HepG2 (cell line): ENCODE measurements around the gene SERPINF2. TPM values are rescaled to one million over a fixed set of nuclear protein-coding genes. Genes with fewer than 3 reads are reported as not detected.

Source experiments
- ARNT2 ChIP-seq: sonication (generic); formaldehyde crosslinking; IDR thresholded peaks from 2 replicates; pipeline ENCODE4 v1.8.0; 2022; ENCODE audit warnings: mild to moderate bottlenecking, low read depth, missing genetic modification reagents, moderate library complexity
- CBX2 ChIP-seq, 2 experiments: fragments of 200-600 bp in 1 of 2; sonication (generic); formaldehyde crosslinking in 1 of 2; IDR thresholded peaks; 2 replicates each; pipeline versions ENCODE4 v1.7.0 to v1.8.1; 2018 to 2022; ENCODE audit warnings: low read depth in 2 of 2, low read length in 1 of 2, mild to moderate bottlenecking in 1 of 2, missing genetic modification reagents in 1 of 2
- CCDC6 ChIP-seq: sonication (generic); formaldehyde crosslinking; IDR thresholded peaks from 2 replicates; pipeline ENCODE4 v1.8.1; 2022; ENCODE audit warnings: mild to moderate bottlenecking, missing genetic modification reagents, moderate library complexity
- EHMT2 ChIP-seq: fragments of 200-600 bp; sonication (generic); IDR thresholded peaks from 2 replicates; pipeline ENCODE4 v1.7.0; 2017; ENCODE audit warnings: antibody characterized with exemption, low read depth, low read length, borderline replicate concordance
- HOMEZ ChIP-seq: IDR thresholded peaks from 2 replicates; pipeline ENCODE4 v1.6.1; 2016; ENCODE audit warnings: low read depth
- JDP2 ChIP-seq: sonication (generic); formaldehyde crosslinking; IDR thresholded peaks from 2 replicates; pipeline ENCODE4 v1.8.1; 2022; ENCODE audit warnings: missing genetic modification reagents, borderline replicate concordance
- KAT7 ChIP-seq: IDR thresholded peaks from 2 replicates; pipeline ENCODE4 v1.6.1; 2018; ENCODE audit warnings: borderline replicate concordance, missing compliant biosample characterization
- KDM1A ChIP-seq: IDR thresholded peaks from 2 replicates; pipeline ENCODE4 v1.6.1; 2016; ENCODE audit warnings: missing compliant biosample characterization
- KLF6 ChIP-seq: IDR thresholded peaks from 2 replicates; pipeline ENCODE4 v1.8.0; 2016; ENCODE audit warnings: missing biosample characterization, missing genetic modification reagents
- NKX3-1 ChIP-seq: sonication (generic); formaldehyde crosslinking; IDR thresholded peaks from 2 replicates; pipeline ENCODE4 v1.5.0; 2020; ENCODE audit warnings: missing genetic modification reagents
- POLR2A ChIP-seq, 2 experiments: IDR thresholded peaks; 2 replicates each; pipeline ENCODE4 v1.6.1; 2011; ENCODE audit warnings: low read depth in 2 of 2, low read length in 2 of 2, mild to moderate bottlenecking in 1 of 2, moderate library complexity in 1 of 2; ENCODE audit not compliant: insufficient read depth in 1 of 2
- SMAD9 ChIP-seq: sonication (generic); formaldehyde crosslinking; IDR thresholded peaks from 2 replicates; pipeline ENCODE4 v1.5.1; 2020; ENCODE audit warnings: mild to moderate bottlenecking, missing genetic modification reagents
- ZKSCAN8 ChIP-seq: IDR thresholded peaks from 2 replicates; pipeline ENCODE4 v1.6.1; 2016; ENCODE audit warnings: borderline replicate concordance, missing genetic modification reagents, missing compliant biosample characterization
- ZNF260 ChIP-seq: sonication (generic); formaldehyde crosslinking; IDR thresholded peaks from 2 replicates; pipeline ENCODE4 v1.4.0; 2020; ENCODE audit warnings: missing genetic modification reagents, low read depth, mild to moderate bottlenecking, borderline replicate concordance
- ZNF292 ChIP-seq: sonication (generic); formaldehyde crosslinking; IDR thresholded peaks from 2 replicates; pipeline ENCODE4 v1.8.1; 2022; ENCODE audit warnings: mild to moderate bottlenecking, low read depth, missing genetic modification reagents, borderline replicate concordance
- ZNF652 ChIP-seq: IDR thresholded peaks from 2 replicates; pipeline ENCODE4 v1.6.1; 2016; ENCODE audit warnings: low read depth, borderline replicate concordance
- ZNF691 ChIP-seq: sonication (generic); formaldehyde crosslinking; IDR thresholded peaks from 2 replicates; pipeline ENCODE4 v1.4.0; 2020; ENCODE audit warnings: missing genetic modification reagents, low read depth, mild to moderate bottlenecking, borderline replicate concordance
- ZNF883 ChIP-seq: sonication (generic); formaldehyde crosslinking; IDR thresholded peaks from 2 replicates; pipeline ENCODE4 v1.5.1; 2020; ENCODE audit warnings: mild to moderate bottlenecking, missing genetic modification reagents; ENCODE audit errors: not compliant biosample characterization
- polyA plus RNA-seq, 8 experiments: library from polyadenylated mRNA; depleted of rRNA in 3 of 8; stranded (reverse) in 7 of 8; unstranded in 1 of 8; fragments of >200 nt; fragmentation: Illumina TruSeq in 4 of 8; extraction: Trizol in 4 of 8; gene quantifications; 2 replicates each; pipeline versions ENCODE4 v1.2.1 to v1.2.3, GENCODE V29; 2011 to 2016; ENCODE audit warnings: low read depth in 4 of 8, missing spikeins in 1 of 8, mixed read lengths in 1 of 8; ENCODE audit not compliant: insufficient read depth in 1 of 8
- total RNA-seq, 5 experiments: library from RNA; depleted of rRNA; stranded (reverse); fragments of >200 nt; fragmentation: Illumina TruSeq; extraction: Trizol; gene quantifications; 2 replicates each; pipeline ENCODE4 v1.2.3, GENCODE V29; 2016; ENCODE audit warnings: low read depth in 1 of 5
- TF ChIP-seq, protein P1 (sequence below): sonication (generic); formaldehyde crosslinking; IDR thresholded peaks from 2 replicates; pipeline ENCODE4 v1.5.1; 2020; ENCODE audit warnings: missing genetic modification reagents, mild to moderate bottlenecking, borderline replicate concordance
- TF ChIP-seq, protein P2 (sequence below): sonication (generic); formaldehyde crosslinking; IDR thresholded peaks from 2 replicates; pipeline ENCODE4 v1.9.0; 2022; ENCODE audit warnings: low read depth, missing genetic modification reagents
- TF ChIP-seq, protein P3 (sequence below): sonication (generic); formaldehyde crosslinking; IDR thresholded peaks from 2 replicates; pipeline ENCODE4 v1.4.0; 2020; ENCODE audit warnings: missing genetic modification reagents

SERPINF2 gene
- total and polyA plus RNA-seq, 2 of the 13 experiments (the other 11 are each of a cell fraction or from before 2014, with no cell fraction given) = 309 to 548 TPM

- TF ChIP-seq ZNF260 (CRISPR knock-in tag) (no peak), KLF6 (CRISPR knock-in tag) (no peak), ZNF691 (CRISPR knock-in tag) (peak; percentile 68; the same call in 1 of the 2 replicates), ZNF652 (CRISPR knock-in tag) (no peak), ZNF292 (no peak), ARNT2 (CRISPR knock-in tag) (0 out of 2 replicates have a peak, but pooled peaks have one; percentile 65), NKX3-1 (CRISPR knock-in tag) (no peak), EHMT2 (no peak), KAT7 (CRISPR knock-in tag) (no peak), CBX2 (IDR thresholded peaks at IDR 0.05; ENCODE audit: low read depth, low read length) (no peak), CBX2 (CRISPR knock-in tag; IDR thresholded peaks at IDR 0.05; ENCODE audit: low read depth) (no peak), KDM1A (CRISPR knock-in tag) (no peak), POLR2A (IDR thresholded peaks at IDR 0.05; ENCODE audit: insufficient read depth in 1 of 2, low read depth in 2 of 2, low read length in 2 of 2) (peak; percentile 31 to 42; a peak in 1 of 4 replicates), CCDC6 (CRISPR knock-in tag) (peak; percentile 79), HOMEZ (CRISPR knock-in tag) (no peak), SMAD9 (CRISPR knock-in tag) (no peak), ZKSCAN8 (CRISPR knock-in tag) (no peak), JDP2 (CRISPR knock-in tag) (no peak; the same call in 1 of the 2 replicates), ZNF883 (no peak)
- TF ChIP-seq, protein P1, sequence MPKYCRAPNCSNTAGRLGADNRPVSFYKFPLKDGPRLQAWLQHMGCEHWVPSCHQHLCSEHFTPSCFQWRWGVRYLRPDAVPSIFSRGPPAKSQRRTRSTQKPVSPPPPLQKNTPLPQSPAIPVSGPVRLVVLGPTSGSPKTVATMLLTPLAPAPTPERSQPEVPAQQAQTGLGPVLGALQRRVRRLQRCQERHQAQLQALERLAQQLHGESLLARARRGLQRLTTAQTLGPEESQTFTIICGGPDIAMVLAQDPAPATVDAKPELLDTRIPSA = no peak; the same call in 1 of the 2 replicates
- TF ChIP-seq, protein P2, sequence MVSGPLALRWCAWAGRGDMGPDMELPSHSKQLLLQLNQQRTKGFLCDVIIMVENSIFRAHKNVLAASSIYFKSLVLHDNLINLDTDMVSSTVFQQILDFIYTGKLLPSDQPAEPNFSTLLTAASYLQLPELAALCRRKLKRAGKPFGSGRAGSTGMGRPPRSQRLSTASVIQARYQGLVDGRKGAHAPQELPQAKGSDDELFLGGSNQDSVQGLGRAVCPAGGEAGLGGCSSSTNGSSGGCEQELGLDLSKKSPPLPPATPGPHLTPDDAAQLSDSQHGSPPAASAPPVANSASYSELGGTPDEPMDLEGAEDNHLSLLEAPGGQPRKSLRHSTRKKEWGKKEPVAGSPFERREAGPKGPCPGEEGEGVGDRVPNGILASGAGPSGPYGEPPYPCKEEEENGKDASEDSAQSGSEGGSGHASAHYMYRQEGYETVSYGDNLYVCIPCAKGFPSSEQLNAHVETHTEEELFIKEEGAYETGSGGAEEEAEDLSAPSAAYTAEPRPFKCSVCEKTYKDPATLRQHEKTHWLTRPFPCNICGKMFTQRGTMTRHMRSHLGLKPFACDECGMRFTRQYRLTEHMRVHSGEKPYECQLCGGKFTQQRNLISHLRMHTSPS (CRISPR knock-in tag) = peak; percentile 81; the same call in 1 of the 2 replicates
- TF ChIP-seq, protein P3, sequence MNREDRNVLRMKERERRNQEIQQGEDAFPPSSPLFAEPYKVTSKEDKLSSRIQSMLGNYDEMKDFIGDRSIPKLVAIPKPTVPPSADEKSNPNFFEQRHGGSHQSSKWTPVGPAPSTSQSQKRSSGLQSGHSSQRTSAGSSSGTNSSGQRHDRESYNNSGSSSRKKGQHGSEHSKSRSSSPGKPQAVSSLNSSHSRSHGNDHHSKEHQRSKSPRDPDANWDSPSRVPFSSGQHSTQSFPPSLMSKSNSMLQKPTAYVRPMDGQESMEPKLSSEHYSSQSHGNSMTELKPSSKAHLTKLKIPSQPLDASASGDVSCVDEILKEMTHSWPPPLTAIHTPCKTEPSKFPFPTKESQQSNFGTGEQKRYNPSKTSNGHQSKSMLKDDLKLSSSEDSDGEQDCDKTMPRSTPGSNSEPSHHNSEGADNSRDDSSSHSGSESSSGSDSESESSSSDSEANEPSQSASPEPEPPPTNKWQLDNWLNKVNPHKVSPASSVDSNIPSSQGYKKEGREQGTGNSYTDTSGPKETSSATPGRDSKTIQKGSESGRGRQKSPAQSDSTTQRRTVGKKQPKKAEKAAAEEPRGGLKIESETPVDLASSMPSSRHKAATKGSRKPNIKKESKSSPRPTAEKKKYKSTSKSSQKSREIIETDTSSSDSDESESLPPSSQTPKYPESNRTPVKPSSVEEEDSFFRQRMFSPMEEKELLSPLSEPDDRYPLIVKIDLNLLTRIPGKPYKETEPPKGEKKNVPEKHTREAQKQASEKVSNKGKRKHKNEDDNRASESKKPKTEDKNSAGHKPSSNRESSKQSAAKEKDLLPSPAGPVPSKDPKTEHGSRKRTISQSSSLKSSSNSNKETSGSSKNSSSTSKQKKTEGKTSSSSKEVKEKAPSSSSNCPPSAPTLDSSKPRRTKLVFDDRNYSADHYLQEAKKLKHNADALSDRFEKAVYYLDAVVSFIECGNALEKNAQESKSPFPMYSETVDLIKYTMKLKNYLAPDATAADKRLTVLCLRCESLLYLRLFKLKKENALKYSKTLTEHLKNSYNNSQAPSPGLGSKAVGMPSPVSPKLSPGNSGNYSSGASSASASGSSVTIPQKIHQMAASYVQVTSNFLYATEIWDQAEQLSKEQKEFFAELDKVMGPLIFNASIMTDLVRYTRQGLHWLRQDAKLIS (CRISPR knock-in tag) = 0 out of 2 replicates have a peak, but pooled peaks have one; percentile 18
These were observed 28.2 kb upstream of the SERPINF2 start (continued) for GRCh38 chr17:1714427-1714979.
